Erythroblast (primary cell): Measurements from ENCODE around the gene ZNF827.

Source experiments
- GATA1 ChIP-seq: IDR thresholded peaks from 2 replicates; pipeline ENCODE4 v1.6.1; 2011; ENCODE audit warnings: low read depth, mild to moderate bottlenecking, control low read depth, low read length, moderate library complexity
- POLR2A ChIP-seq: IDR thresholded peaks from 2 replicates; pipeline ENCODE4 v1.6.1; 2011; ENCODE audit warnings: mild to moderate bottlenecking, low read length

GRCh38 chr4:145936142-145936996 is 2.3 kb downstream of the ZNF827 start:
- TF ChIP-seq POLR2A (no peak), GATA1 (no peak)
